ENCODE data around the gene VPS11.
A peak's percentile ranks its signal among the peaks of the same experiment; 100 is the strongest.

VPS11 gene

DNA sequence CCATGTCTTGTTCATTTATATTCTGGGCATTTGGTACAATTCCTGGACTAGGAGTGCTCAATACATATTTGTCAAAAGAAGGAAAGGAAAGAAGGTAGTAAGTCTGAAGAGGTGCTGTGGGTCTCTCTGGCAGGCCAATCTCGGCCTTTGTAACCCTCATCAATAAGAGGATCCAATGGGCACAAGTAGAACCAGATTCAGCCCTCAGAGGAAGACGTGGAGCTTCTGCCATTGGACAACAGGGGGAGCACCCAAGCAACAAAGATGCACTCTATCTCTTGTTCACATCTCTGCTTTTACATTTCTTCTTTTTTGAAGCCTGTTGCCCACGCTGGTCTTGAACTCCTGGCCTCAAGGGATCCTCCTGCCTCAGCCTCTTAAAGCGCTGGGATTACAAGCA lies 2.2 kb upstream of the VPS11 start:
- Mint-ChIP-seq H3K27ac (peak overlapping the region; percentile 46 to 99), H3K36me3 (ENCODE audit: insufficient read depth) (peaks cover 33% of the 10 kb centered on the region), H3K4me3 (peak overlapping the region; percentile 94), H3K4me1 (ENCODE audit: low read depth in 2 of 2) (peaks cover 22 to 38% of the 10 kb centered on the region in 2 donors), H3K27me3 (no peaks in the 10 kb centered on the region), H3K9me3 (no peaks in the 10 kb centered on the region)
- peak; percentile 27 to 46 (median 29) for DNase-seq
- no peak for ATAC-seq (replicated peaks)

DNA sequence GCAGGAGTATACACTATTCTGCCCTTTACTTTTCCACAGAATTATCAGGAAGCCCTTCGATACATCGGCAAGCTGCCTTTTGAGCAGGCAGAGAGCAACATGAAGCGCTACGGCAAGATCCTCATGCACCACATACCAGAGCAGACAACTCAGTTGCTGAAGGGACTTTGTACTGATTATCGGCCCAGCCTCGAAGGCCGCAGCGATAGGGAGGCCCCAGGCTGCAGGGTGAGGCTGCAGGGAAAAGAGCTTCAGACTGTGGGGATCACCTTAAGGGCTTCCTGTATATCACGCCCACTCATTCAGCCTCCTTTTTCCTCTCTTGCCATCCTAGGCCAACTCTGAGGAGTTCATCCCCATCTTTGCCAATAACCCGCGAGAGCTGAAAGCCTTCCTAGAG lies 10.2 kb downstream of the VPS11 start:
- Mint-ChIP-seq H3K4me3 (no peak overlapping the region), H3K27me3 (no peaks in the 10 kb centered on the region), H3K4me1 (ENCODE audit: low read depth in 2 of 2) (peaks cover under 1 to 1% of the 10 kb centered on the region in 2 donors), H3K9me3 (no peaks in the 10 kb centered on the region), H3K36me3 (ENCODE audit: insufficient read depth) (peaks cover 85% of the 10 kb centered on the region), H3K27ac (no peak overlapping the region)
- ATAC-seq (replicated peaks) (no peak), DNase-seq (no peak)

DNA sequence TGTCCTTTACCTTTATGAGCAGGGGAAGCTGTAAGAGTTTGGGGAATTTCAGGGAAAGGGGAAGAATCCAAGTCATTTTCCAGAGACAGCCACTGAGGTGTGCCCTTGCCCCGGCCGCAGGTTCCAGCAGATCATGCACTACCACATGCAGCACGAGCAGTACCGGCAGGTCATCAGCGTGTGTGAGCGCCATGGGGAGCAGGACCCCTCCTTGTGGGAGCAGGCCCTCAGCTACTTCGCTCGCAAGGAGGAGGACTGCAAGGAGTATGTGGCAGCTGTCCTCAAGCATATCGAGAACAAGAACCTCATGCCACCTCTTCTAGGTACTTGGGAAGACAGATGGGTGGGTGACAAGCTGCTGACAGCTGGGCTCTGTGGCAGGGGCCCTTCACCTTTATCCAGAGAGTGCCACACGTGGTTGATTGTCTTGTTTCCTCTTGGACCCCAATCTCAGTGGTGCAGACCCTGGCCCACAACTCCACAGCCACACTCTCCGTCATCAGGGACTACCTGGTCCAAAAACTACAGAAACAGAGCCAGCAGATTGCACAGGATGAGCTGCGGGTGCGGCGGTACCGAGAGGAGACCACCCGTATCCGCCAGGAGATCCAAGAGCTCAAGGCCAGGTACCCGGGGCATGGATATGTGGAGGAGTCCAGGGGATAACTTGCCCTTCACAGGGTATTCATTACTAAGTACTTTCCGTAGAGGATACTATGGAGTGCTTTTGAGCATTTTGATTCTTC lies 11.2 kb downstream of the VPS11 start:
- no peaks in the 10 kb centered on the region for H3K27me3 Mint-ChIP-seq
- H3K36me3 Mint-ChIP-seq (ENCODE audit: insufficient read depth), result peaks cover 75% of the 10 kb centered on the region

DNA sequence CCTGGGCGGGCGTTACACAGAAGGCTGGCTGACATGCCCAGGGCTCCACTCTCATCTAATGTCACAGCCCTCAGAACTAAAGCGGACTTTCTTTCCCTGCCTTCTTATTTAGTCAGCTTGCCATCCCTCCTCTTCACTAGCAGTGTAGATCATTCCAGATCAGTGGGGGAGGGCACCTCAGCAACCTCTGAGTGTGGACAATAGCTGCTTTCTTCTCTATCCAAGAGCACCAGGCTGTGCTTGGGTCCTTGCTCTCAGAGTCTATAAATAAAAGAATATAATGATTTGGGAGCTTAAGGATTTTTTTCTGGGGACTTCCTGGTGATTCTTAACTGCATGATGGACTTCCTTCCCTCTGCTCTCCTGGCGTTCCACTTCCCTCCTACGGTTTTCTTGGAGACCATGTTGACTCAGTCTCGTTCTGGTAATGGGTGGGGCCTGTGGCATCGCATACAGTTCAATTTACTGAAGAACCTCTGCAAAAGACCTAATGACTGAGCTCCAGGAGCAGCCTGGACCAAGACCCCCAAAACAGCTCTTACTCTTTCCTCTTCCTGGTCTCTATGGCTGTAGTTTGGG lies 14.2 kb downstream of the VPS11 start:
- Mint-ChIP-seq H3K36me3 (ENCODE audit: insufficient read depth) (peaks cover 58% of the 10 kb centered on the region), H3K27ac (peak overlapping the region in 1 of 2 donors; percentile 25), H3K27me3 (no peaks in the 10 kb centered on the region), H3K9me3 (no peaks in the 10 kb centered on the region), H3K4me3 (no peak overlapping the region), H3K4me1 (ENCODE audit: low read depth in 2 of 2) (peaks cover 5 to 8% of the 10 kb centered on the region in 2 donors)
- ATAC-seq (replicated peaks) (no peak), DNase-seq (no peak)

More for the DNA sequence above, 11.2 kb downstream of the VPS11 start:
- Mint-ChIP-seq H3K9me3 (no peaks in the 10 kb centered on the region), H3K4me3 (no peak overlapping the region), H3K4me1 (ENCODE audit: low read depth in 2 of 2) (no peaks in the 10 kb centered on the region), H3K27ac (no peak overlapping the region)
- DNase-seq (no peak), ATAC-seq (replicated peaks) (no peak)

DNA sequence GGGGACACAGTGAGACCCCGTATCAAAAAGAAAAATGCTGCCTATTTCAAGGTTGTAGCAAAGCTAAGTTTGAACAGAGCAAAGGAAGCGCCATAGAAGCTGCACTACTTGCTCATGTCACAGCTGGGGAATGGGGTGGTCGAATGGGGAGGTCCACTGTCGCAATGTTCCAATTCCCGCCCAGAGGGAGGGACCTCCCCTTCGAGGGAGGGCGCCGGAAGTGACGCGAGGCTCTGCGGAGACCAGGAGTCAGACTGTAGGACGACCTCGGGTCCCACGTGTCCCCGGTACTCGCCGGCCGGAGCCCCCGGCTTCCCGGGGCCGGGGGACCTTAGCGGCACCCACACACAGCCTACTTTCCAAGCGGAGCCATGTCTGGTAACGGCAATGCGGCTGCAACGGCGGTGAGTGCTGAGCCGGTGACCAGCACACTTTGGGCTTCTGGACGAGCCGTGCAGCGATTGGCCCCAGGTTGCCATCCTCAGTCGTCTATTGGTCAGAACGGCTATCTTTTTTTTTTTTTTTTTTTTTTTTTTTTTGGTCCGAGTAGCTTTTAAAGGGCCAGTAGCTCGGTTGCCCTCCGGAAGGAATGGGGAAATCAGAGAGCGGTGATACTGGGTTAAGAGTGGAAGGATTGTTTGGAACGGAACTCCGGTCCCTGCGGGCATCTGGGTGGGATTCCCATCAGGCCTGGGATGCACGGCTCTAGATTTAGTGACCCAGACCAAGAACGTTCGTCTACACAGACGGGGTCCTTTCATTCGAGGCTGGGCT lies 17.2 kb downstream of the VPS11 start, which contains the start of gene HMBS:
Gene HMBS (plus strand): TSS at position 219 of the 774 bp plus-strand sequence. CDS start 153 bp downstream, at position 372.
- H3K4me1 Mint-ChIP-seq (ENCODE audit: low read depth in 2 of 2), result peaks cover 11 to 12% of the 10 kb centered on the region in 2 donors
- H3K36me3 Mint-ChIP-seq (ENCODE audit: insufficient read depth), result peaks cover 31% of the 10 kb centered on the region
- H3K4me3 Mint-ChIP-seq, result peak within 1 kb of the TSS; percentile 92 to 93
- H3K27ac Mint-ChIP-seq, result peak within 1 kb of the TSS; percentile 91 to 93
- DNase-seq (peak; percentile 90 to 93 (median 91)), ATAC-seq (replicated peaks) (peak; percentile 96)
- H3K9me3 Mint-ChIP-seq, result no peaks in the 10 kb centered on the region
- H3K27me3 Mint-ChIP-seq, result no peaks in the 10 kb centered on the region

DNA sequence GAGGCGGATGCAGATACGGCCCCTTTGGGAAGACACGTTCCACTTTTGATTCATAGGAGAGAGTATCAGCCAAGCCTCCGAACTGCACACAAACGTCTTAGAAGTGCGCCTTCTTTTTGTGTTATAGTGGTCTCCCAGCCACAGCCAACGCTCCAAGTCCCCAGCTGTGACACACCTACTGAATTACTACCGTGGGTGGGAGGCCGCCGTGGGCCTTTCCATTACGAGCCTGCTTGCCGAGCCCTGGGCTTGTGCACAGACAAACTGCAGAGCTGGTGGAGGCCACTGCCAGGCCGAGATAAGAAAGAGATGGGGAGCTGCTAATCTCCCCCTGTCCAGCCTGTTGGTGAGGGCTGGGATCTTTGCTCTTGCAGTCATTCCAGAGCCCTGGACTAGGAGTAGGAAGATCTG lies 17.8 kb downstream of the VPS11 start:
- Mint-ChIP-seq H3K9me3 (no peaks in the 10 kb centered on the region), H3K27ac (peak overlapping the region; percentile 91 to 93), H3K4me1 (ENCODE audit: low read depth in 2 of 2) (peaks cover 11 to 12% of the 10 kb centered on the region in 2 donors), H3K27me3 (no peaks in the 10 kb centered on the region), H3K36me3 (ENCODE audit: insufficient read depth) (peaks cover 25% of the 10 kb centered on the region), H3K4me3 (peak overlapping the region; percentile 92 to 93)
- no peak for DNase-seq
- ATAC-seq (replicated peaks), result no peak

DNA sequence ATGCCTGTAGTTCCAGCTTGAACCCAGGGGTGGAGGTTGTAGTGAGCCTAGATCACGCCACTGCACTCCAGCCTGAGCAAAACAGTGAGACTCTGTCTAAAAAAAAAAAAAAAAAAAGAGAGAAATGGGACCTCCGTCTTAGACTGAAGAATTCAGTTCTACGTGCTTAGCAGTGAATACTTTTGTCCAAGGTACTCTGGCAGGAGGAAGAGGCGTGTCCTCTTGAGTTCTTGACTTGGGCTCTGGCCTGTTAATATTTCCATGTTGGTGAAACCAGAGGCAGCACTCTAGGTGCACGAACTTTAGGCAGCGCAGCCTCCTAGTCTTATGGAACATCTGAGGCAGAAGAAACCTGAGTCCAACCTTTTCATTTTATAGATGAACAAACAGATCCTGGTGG lies 19.5 kb downstream of the VPS11 start:
- H3K4me3 Mint-ChIP-seq, result no peak overlapping the region

DNA sequence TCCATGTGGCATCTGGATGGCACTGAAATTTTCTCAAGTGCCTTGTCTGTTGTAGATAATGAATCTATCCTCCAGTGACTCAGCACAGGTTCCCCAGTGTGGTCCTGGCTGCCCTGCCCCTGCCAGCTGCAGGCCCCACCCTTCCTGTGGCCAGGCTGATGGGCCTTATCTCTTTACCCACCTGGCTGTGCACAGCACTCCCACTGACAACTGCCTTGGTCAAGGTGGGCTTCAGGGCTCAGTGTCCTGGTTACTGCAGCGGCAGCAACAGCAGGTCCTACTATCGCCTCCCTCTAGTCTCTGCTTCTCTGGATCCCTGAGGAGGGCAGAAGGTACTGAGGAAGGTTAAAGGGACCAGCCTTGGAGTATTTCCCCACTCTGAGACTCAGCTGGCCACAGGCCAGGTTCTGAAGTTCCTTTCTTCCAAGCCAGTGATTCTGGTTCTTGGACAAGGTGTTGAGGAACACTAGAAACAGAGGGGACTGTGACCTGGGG lies 20.2 kb downstream of the VPS11 start:
- Mint-ChIP-seq H3K4me1 (ENCODE audit: low read depth in 2 of 2) (peaks cover 18 to 21% of the 10 kb centered on the region in 2 donors), H3K27ac (peak overlapping the region in 1 of 2 donors; percentile 41), H3K36me3 (ENCODE audit: insufficient read depth) (peaks cover 25% of the 10 kb centered on the region), H3K4me3 (no peak overlapping the region), H3K9me3 (no peaks in the 10 kb centered on the region), H3K27me3 (no peaks in the 10 kb centered on the region)
- DNase-seq (no peak), ATAC-seq (replicated peaks) (no peak)

More for the DNA sequence above, 19.5 kb downstream of the VPS11 start:
- Mint-ChIP-seq H3K36me3 (ENCODE audit: insufficient read depth) (peaks cover 19% of the 10 kb centered on the region), H3K9me3 (no peaks in the 10 kb centered on the region), H3K4me1 (ENCODE audit: low read depth in 2 of 2) (peaks cover 12 to 14% of the 10 kb centered on the region in 2 donors), H3K27ac (no peak overlapping the region), H3K27me3 (no peaks in the 10 kb centered on the region)
- DNase-seq (no peak), ATAC-seq (replicated peaks) (no peak)

DNA sequence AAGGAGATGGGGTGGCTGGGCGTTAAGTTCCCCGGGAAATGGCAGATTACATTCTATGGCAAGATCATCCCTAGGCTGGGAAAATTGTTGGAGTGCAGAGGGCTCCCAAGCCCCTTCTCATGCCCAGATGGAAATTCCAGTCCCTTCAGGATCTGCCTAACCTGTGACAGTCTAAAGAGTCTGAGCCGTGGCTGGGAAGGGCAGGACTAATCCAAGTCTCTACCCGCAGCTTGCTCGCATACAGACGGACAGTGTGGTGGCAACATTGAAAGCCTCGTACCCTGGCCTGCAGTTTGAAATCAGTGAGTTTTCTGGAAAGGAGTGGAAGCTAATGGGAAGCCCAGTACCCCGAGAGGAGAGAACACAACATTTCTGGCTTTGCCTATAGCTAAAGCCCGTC lies 20.8 kb downstream of the VPS11 start:
- ATAC-seq (replicated peaks) (no peak), DNase-seq (no peak)
- H3K4me3 Mint-ChIP-seq, result no peak overlapping the region

DNA sequence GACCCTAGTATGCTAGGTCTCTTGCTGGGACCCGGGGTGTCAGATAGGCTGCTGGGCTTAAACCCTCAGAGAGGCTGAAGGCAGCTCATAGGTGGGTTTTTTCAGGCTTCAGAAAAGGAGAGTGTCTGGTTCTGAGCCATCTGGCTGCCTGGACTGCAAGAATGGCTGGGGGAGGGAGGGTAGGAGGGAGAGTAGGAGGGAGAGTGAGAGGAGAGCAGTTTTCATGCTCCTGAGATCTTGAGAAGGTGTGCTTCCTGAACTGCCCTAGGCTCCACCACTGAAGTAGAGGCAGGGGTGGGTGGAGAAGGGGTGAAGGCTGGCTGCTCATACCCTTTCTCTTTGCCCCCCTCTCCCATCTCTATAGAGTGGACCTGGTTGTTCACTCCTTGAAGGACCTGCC lies 21.7 kb downstream of the VPS11 start:
- Mint-ChIP-seq H3K27ac (no peak overlapping the region), H3K9me3 (no peaks in the 10 kb centered on the region), H3K4me3 (no peak overlapping the region), H3K27me3 (no peaks in the 10 kb centered on the region), H3K4me1 (ENCODE audit: low read depth in 2 of 2) (peaks cover 29 to 33% of the 10 kb centered on the region in 2 donors), H3K36me3 (ENCODE audit: insufficient read depth) (peaks cover 34% of the 10 kb centered on the region)
- DNase-seq, result no peak
- no peak for ATAC-seq (replicated peaks)

More for the DNA sequence above, 20.8 kb downstream of the VPS11 start:
- H3K27me3 Mint-ChIP-seq, result no peaks in the 10 kb centered on the region
- H3K9me3 Mint-ChIP-seq, result no peaks in the 10 kb centered on the region
- H3K4me1 Mint-ChIP-seq (ENCODE audit: low read depth in 2 of 2), result peaks cover 23 to 26% of the 10 kb centered on the region in 2 donors
- H3K27ac Mint-ChIP-seq, result no peak overlapping the region
- H3K36me3 Mint-ChIP-seq (ENCODE audit: insufficient read depth), result peaks cover 25% of the 10 kb centered on the region

DNA sequence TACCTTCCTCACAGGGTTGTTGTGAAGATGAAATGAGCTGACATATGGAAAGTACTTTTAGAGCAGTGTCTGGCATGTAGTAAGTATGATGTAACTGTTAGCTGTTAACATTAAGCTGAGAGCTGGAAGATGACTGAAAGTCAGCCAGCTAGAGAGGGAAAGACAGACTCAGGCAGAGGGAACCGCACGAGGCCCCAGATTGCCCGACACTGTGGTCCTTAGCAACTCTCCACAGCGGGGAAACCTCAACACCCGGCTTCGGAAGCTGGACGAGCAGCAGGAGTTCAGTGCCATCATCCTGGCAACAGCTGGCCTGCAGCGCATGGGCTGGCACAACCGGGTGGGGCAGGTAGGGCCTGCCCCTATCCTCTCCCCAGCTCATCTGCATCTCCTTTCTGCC lies 23.6 kb downstream of the VPS11 start:
- H3K4me1 Mint-ChIP-seq (ENCODE audit: low read depth in 2 of 2), result peaks cover 31 to 39% of the 10 kb centered on the region in 2 donors
- DNase-seq, result no peak
- H3K4me3 Mint-ChIP-seq, result no peak overlapping the region
- H3K36me3 Mint-ChIP-seq (ENCODE audit: insufficient read depth), result peaks cover 42% of the 10 kb centered on the region
- H3K9me3 Mint-ChIP-seq, result no peaks in the 10 kb centered on the region
- H3K27me3 Mint-ChIP-seq, result no peaks in the 10 kb centered on the region
- H3K27ac Mint-ChIP-seq, result no peak overlapping the region
- ATAC-seq (replicated peaks), result no peak

DNA sequence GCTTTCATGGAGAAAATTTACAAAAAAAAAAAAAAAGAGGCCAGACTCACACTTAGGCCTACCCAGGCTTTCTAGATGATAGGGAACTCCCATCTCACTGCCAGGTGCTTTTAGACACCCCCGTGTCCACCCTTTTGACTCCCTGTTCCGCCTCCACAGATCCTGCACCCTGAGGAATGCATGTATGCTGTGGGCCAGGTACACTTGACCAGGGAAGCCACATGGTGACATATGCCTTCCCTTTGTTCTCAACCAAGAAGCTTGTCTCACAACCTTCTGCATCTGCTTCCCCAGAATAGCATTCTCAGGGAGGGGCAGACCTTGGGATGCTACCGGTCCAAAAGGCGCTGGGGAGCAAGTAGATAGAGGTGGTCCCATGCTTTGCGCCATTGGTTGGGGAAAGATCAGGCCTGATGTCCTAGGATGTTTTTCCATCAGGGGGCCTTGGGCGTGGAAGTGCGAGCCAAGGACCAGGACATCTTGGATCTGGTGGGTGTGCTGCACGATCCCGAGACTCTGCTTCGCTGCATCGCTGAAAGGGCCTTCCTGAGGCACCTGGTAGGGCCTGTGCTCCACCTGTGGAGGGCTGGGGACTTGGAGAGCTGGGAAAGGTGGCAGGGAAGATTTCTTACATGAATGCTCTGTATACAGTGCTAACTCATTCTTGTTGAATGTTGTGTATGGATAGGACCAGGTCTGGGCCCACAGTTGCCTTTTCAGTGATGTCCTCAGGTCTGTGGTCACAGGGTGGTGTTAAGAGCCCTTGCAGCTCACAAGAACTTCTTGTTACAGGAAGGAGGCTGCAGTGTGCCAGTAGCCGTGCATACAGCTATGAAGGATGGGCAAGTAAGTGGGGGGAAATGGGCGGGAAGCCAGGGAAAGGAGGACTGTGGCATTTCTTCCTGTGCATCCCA lies 24.6 kb downstream of the VPS11 start:
- Mint-ChIP-seq H3K36me3 (ENCODE audit: insufficient read depth) (peaks cover 43% of the 10 kb centered on the region), H3K4me3 (peak overlapping the region in 1 of 2 donors; percentile 44)

More for the DNA sequence above, 24.6 kb downstream of the VPS11 start:
- ATAC-seq (replicated peaks) (no peak), DNase-seq (no peak)
- H3K27me3 Mint-ChIP-seq, result no peaks in the 10 kb centered on the region
- H3K4me1 Mint-ChIP-seq (ENCODE audit: low read depth in 2 of 2), result peaks cover 31 to 41% of the 10 kb centered on the region in 2 donors
- H3K9me3 Mint-ChIP-seq, result no peaks in the 10 kb centered on the region
- peak overlapping the region in 1 of 2 donors; percentile 35 for H3K27ac Mint-ChIP-seq

Measured in effector memory CD8-positive, alpha-beta T cell (primary cell).